ENCODE data around the gene FAM83C. TPM values are rescaled to one million over a fixed set of nuclear protein-coding genes. Genes with fewer than 3 reads are reported as not detected.
A peak's percentile ranks its signal among the peaks of the same experiment; 100 is the strongest.

Gene FAM83C
- total and polyA plus RNA-seq, 9 of the 15 experiments (the other 6 are each of a cell fraction or from before 2014, with no cell fraction given), result not detected

DNA sequence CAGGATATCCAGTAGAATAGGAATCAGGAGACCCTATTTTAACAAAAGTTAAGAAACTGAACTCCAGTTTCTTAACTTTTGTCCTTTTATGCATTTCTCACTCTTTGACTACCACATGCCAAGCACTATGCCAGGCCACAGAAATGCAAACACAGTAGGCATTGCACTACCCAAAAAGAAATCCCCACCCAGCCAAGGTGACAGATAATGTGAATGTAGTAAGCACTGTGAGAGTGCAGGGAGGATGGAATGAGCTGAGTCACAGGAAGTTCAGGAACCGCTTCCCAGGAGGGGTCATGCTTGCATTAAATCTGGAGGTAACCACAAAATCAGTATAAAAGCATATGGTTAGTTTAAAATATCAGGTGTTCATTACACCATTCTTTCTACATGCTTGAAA lies 20.1 kb upstream of the FAM83C start (continued):
- TF ChIP-seq, protein P1, sequence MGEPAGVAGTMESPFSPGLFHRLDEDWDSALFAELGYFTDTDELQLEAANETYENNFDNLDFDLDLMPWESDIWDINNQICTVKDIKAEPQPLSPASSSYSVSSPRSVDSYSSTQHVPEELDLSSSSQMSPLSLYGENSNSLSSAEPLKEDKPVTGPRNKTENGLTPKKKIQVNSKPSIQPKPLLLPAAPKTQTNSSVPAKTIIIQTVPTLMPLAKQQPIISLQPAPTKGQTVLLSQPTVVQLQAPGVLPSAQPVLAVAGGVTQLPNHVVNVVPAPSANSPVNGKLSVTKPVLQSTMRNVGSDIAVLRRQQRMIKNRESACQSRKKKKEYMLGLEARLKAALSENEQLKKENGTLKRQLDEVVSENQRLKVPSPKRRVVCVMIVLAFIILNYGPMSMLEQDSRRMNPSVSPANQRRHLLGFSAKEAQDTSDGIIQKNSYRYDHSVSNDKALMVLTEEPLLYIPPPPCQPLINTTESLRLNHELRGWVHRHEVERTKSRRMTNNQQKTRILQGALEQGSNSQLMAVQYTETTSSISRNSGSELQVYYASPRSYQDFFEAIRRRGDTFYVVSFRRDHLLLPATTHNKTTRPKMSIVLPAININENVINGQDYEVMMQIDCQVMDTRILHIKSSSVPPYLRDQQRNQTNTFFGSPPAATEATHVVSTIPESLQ (CRISPR knock-in tag; IDR thresholded peaks at IDR 0.05), result no peak
- TF ChIP-seq DPF2 (IDR thresholded peaks at IDR 0.05), result peak; percentile 64
- no peak for TF ChIP-seq PCBP1 (IDR thresholded peaks at IDR 0.05; ENCODE audit: low read depth, low read length, poor library complexity, severe bottlenecking)
- 0 out of 2 replicates have a peak, but pooled peaks have one; percentile 41 for TF ChIP-seq HDAC2 (IDR thresholded peaks at IDR 0.05)
- TF ChIP-seq, protein P2, sequence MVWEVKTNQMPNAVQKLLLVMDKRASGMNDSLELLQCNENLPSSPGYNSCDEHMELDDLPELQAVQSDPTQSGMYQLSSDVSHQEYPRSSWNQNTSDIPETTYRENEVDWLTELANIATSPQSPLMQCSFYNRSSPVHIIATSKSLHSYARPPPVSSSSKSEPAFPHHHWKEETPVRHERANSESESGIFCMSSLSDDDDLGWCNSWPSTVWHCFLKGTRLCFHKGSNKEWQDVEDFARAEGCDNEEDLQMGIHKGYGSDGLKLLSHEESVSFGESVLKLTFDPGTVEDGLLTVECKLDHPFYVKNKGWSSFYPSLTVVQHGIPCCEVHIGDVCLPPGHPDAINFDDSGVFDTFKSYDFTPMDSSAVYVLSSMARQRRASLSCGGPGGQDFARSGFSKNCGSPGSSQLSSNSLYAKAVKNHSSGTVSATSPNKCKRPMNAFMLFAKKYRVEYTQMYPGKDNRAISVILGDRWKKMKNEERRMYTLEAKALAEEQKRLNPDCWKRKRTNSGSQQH (CRISPR knock-in tag; IDR thresholded peaks at IDR 0.05), result no peak
- TF ChIP-seq CBFA2T2 (conservative IDR thresholded peaks at IDR 0.05), result 0 out of 2 replicates have a peak, but pooled peaks have one; percentile 12
- no peak for TF ChIP-seq RAD51 (IDR thresholded peaks at IDR 0.05; ENCODE audit: borderline replicate concordance, low read depth)
- peak; percentile 63 for TF ChIP-seq ARID1B (IDR thresholded peaks at IDR 0.05)
- TF ChIP-seq EP300 (IDR thresholded peaks at IDR 0.05; ENCODE audit: low read length), result peak; percentile 60; the same call in 1 of the 2 replicates
- TF ChIP-seq COPS2 (conservative IDR thresholded peaks at IDR 0.05), result no peak
- TF ChIP-seq HNRNPK (IDR thresholded peaks at IDR 0.05; ENCODE audit: low read depth, low read length, poor library complexity, severe bottlenecking), result no peak
- TF ChIP-seq ZSCAN29 (IDR thresholded peaks at IDR 0.05), result no peak
- TF ChIP-seq SMARCE1 (IDR thresholded peaks at IDR 0.05), result peak; percentile 54; the same call in 1 of the 2 replicates
- no peak for TF ChIP-seq TOE1 (IDR thresholded peaks at IDR 0.05; ENCODE audit: borderline replicate concordance)
- no peak for TF ChIP-seq TOE1 (CRISPR knock-in tag; IDR thresholded peaks at IDR 0.05; ENCODE audit: borderline replicate concordance, low read depth)
- 0 out of 2 replicates have a peak, but pooled peaks have one; percentile 10 for TF ChIP-seq ESRRA (IDR thresholded peaks at IDR 0.05; ENCODE audit: borderline replicate concordance, low read depth)
- TF ChIP-seq, protein P3, sequence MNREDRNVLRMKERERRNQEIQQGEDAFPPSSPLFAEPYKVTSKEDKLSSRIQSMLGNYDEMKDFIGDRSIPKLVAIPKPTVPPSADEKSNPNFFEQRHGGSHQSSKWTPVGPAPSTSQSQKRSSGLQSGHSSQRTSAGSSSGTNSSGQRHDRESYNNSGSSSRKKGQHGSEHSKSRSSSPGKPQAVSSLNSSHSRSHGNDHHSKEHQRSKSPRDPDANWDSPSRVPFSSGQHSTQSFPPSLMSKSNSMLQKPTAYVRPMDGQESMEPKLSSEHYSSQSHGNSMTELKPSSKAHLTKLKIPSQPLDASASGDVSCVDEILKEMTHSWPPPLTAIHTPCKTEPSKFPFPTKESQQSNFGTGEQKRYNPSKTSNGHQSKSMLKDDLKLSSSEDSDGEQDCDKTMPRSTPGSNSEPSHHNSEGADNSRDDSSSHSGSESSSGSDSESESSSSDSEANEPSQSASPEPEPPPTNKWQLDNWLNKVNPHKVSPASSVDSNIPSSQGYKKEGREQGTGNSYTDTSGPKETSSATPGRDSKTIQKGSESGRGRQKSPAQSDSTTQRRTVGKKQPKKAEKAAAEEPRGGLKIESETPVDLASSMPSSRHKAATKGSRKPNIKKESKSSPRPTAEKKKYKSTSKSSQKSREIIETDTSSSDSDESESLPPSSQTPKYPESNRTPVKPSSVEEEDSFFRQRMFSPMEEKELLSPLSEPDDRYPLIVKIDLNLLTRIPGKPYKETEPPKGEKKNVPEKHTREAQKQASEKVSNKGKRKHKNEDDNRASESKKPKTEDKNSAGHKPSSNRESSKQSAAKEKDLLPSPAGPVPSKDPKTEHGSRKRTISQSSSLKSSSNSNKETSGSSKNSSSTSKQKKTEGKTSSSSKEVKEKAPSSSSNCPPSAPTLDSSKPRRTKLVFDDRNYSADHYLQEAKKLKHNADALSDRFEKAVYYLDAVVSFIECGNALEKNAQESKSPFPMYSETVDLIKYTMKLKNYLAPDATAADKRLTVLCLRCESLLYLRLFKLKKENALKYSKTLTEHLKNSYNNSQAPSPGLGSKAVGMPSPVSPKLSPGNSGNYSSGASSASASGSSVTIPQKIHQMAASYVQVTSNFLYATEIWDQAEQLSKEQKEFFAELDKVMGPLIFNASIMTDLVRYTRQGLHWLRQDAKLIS (CRISPR knock-in tag; IDR thresholded peaks at IDR 0.05), result no peak
- TF ChIP-seq HNRNPUL1 (IDR thresholded peaks at IDR 0.05; ENCODE audit: low read length), result no peak
- peak; percentile 63; the same call in 1 of the 2 replicates for TF ChIP-seq MAFF (IDR thresholded peaks at IDR 0.05; ENCODE audit: low read length)
- TF ChIP-seq, protein P4, sequence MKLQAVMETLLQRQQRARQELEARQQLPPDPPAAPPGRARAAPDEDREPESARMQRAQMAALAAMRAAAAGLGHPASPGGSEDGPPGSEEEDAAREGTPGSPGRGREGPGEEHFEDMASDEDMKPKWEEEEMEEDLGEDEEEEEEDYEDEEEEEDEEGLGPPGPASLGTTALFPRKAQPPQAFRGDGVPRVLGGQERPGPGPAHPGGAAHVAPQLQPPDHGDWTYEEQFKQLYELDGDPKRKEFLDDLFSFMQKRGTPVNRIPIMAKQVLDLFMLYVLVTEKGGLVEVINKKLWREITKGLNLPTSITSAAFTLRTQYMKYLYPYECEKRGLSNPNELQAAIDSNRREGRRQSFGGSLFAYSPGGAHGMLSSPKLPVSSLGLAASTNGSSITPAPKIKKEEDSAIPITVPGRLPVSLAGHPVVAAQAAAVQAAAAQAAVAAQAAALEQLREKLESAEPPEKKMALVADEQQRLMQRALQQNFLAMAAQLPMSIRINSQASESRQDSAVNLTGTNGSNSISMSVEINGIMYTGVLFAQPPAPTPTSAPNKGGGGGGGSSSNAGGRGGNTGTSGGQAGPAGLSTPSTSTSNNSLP (IDR thresholded peaks at IDR 0.05; ENCODE audit: borderline replicate concordance, low read depth, low read length), result no peak
- no peak for TF ChIP-seq SIX5 (IDR thresholded peaks at IDR 0.05; ENCODE audit: borderline replicate concordance in 1 of 2, insufficient read depth in 1 of 2, low read depth in 1 of 2, low read length in 2 of 2)
